ENCODE data around the gene ANKS1B.
"Not testable (repeated sequence)": the region's sequence is repeated elsewhere in the genome, so short reads cannot be mapped to it uniquely, and the experiment has no call there.

The ANKS1B gene

DNA sequence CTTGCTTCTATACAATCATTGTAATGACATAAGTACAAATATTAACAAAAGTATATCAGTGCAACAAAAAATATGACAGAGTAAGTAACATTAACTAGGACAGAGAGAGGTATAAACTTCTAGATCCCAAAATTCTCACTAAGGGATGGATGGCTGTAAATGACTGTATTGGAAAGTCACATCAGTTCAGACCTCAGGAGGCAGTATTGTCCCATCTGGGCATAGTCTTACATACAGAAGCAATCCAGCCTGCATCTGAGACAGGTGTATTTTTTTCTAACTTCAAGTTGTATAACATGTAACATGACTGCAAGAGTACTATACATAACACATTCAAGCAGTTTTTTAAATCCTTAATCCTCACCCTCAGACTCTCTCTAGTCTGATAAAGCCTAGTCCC is 238.2 kb downstream of the ANKS1B start:
- no peak for DNase-seq

DNA sequence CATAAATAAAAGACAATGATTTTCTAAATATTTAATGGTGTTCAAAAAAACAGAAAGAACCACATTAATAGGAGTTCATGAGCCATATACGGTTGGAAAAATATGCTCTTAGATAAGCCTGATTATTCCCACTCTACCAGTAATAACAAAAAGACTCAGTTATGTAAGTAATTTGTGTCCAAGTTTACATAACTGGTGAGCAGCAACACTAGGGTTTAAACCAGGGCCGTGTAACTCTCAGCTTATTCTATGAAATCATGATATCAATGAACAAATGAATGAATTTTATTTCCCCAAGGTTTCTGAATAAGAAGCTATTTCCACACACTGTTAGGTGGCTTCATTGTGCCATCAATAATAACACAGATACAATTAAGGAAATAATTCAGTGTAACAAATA is 238.8 kb downstream of the ANKS1B start:
- DNase-seq, result no peak

DNA sequence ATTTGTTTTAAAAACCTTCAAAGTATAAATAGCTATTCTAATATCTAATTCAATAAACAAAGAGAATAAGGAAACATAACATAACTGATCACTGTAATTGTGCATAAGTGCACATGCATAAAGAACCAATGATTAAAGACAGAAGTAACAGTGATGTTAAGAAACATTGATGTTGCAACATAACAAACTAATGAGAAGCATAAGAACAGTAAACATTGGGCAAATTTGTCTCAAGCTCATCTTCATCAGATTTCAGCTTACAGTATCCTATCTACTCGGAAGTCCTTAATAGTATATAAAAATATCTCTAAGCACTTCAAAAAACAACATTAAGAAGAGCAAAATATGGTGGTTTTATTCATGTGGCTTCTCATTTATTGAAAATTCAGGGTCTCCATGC is 239.6 kb downstream of the ANKS1B start:
- no peak for DNase-seq

DNA sequence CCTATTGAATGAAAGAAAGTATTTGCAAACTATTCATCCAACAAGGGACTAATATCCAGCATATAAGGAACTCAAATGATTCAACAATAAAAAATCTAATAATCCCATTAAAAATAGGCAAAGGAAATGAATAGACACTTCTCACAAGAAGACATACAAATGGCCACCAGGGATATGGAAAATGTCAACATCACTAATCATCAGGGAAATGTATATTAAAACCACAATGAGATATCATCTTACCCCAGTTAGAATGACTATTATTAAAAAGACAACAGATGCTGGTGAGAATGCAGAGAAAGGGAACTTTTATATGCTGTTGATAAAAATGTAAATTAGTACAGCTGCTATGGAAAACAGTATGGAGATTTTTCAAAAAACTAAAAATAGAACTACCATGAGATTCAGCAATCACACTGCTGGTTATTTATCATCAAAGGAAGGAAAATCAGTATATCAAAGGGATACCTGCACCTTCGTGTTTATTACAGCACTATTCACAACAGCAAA is 247.9 kb downstream of the ANKS1B start:
- no peak for DNase-seq

DNA sequence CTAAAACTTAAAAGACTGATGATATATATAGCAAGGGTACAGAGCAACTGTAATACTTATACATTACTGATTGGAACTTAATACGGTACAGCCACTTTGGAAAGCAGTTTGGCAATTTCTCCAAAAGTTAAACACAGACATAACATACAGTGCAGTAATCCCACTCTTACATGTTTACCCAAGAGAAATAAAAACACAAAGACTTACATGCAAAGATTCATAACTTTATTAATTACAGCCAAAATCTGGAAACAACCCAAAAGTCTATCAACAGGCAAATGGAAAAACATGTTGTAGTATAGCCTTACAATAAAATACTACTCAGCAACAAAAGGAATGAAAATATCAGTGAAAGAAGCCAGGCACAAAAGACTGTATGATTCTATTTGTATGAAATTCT is 252.6 kb downstream of the ANKS1B start:
- DNase-seq, result no peak

DNA sequence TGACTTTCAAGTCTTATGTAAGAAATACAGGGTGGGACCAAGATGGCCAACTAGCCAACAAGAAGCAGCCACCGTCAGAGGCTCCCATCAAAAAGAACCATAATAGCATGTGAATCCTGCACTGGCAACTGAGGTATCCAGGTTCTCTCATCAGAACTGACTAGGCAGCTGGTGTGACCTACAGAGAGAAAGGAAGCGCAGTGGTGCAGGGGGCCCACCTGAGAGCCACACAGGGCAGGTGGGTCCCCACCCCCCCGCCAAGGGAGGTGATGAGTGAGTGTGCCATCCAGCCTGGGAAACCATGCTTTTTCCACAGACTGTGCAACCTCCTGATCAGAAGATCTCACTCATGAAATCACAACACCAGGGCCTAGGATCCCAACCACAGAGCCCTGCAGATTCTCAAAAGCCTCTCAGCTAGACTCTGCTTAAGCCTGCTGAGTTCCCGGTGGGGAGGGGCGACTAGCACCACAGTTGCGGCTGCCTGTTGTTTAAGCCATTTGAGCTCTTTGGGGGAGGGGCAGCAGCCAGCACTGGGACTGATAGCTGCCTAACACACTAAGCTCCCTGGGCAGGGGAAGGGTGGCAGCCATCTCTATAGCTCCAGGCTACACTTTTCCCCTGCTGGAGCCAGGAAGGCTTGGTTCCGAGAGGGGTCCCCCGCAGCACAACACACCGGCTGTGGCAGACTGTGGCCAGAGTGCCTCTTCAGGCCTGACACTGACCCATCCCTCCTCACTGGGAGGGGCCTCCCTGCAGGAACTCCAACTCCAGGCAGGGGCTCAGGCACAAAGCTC is 261.8 kb downstream of the ANKS1B start:
- DNase-seq, result no peak

DNA sequence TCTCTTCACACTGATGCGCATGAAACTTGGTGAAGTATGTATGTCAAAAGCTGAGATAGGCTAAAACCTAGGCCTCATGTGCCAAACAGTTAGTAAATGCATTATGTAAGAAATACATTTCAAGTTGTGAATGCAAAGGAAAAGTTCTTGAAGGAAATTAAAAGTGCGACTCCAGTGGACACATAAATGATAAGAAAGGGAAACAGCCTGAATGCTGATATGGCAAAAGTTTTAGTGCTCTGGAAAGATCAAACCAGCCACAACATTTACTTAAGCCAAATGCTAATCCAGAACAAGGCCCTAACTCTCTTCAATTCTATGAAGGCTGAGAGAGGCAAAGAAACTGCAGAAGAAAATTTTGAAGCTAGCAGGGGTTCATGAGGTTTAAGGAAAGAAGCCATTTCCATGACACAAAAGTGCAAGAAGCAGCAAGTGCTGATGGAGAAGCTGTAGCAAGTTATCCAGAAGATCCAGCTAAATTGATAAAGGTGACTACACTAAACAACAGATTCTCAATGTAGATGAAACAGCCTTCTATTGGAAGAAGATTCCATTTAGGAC is 262.9 kb downstream of the ANKS1B start:
- DNase-seq, result no peak

DNA sequence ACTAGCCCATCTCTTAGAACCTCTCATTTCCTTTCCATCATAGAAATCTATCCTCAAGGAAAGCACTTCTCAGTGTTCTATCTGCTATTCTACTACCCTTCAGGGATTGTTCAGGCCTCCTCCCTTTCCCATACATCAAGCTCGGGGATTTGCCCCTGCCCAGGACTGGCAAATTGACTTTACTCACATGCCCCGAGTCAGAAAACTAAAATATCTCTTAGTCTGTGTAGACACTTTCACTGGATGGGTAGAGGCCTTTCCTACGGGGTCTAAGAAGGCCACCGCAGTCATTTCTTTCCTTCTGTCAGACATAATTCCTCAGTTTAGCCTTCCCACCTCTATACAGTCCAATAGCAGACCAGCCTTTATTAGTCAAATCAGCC is 264.7 kb downstream of the ANKS1B start:
- DNase-seq, result not testable (repeated sequence)

DNA sequence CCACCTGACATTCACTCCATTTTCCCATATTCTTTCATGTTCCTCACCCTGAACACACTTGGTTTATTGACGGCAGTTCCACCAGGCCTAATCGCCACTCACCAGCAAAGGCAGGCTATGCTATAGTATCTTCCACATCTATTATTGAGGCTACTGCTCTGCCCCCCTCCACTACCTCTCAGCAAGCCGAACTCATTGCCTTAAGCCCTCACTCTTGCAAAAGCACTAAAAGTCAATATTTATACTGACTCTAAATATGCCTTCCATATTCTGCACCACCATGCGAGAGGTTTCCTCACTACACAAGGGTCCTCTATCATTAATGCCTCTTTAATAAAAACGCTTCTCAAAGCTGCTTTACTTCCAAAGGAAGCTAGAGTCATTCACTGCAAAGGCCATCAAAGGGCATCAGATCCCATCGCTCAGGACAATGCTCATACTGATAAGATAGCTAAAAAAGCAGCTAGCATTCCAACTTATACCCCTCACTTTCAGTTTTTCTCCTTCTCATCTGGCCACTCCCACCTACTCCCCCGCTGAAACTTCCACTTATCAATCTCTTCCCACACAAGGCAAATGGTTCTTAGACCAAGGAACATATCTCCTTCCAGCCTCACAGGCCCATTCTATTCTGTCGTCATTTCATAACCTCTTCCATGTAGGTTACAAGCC is 265.2 kb downstream of the ANKS1B start:
- DNase-seq, result not testable (repeated sequence)

DNA sequence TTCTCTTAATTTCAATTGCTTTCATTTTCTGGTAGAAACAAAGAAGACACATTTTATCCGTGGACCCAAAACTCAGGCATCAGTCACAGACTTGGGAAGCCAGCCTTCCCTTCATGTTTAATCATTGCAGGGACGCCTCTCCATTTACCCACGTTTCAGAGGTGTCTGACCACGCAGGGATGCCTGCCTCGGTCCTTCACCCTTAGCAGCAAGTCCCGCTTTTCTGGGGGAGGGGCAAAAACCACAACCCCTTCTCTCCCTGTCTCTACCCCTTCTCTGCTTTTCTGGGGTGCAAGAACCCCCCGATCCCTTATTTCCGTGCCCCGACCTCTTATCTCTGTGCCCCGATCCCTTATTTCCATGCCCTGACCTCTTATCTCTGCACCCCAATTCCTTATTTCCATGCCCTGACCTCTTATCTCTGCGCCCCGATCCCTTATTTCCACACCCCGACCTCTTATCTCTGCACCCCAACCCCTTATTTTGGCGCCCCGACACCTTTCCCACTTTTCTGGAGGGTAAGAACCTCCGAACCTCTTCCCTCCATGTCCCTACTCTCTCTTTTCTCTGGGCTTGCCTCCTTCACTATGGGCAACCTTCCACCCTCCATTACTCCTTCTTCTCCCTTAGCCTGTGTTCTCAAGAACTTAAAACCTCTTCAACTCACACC is 268.8 kb downstream of the ANKS1B start:
- not testable (repeated sequence) for DNase-seq

DNA sequence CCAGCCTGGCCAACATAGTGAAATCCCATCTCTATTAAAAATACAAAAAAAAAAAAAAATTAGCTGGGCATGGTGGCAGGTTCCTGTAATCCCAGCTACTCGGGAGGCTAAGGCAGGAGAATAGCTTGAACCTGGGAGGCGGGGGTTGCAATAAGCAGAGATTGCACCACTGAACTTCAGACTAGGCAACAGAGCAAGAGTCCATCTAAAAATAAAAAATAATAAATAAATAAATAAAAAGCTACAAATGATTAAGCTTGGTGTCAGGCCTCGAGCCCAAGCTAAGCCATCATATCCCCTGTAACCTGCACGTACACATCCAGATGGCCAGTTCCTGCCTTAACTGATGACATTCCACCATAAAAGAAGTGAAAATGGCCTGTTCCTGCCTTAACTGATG is 269.8 kb downstream of the ANKS1B start:
- not testable (repeated sequence) for DNase-seq

DNA sequence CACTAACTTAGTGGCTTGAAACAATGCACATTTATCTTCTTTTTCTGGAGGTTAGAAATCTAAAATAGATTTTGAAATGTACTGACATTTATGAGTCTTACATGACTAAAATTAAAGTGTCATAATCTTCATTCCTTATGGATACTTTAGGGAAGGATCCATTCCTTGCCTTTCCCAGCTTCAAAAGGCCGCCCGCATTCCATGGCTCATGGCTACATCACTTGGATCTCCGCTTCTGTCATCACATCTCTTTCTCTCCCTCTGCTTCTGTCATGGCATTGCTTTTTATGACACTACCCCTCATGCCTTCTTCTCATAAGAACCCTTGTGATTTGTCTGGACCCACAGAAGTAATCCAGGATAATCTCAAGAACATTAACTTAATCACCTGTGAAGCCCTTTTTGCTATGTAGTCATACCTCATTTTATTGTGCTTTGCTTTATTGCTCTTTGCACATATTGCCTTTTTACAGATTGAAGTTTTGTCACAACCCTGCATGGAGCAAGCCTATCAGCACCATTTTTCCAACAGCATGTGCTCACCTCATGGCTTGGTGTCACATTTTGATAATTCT is 270.7 kb downstream of the ANKS1B start:
- no peak for DNase-seq

DNA sequence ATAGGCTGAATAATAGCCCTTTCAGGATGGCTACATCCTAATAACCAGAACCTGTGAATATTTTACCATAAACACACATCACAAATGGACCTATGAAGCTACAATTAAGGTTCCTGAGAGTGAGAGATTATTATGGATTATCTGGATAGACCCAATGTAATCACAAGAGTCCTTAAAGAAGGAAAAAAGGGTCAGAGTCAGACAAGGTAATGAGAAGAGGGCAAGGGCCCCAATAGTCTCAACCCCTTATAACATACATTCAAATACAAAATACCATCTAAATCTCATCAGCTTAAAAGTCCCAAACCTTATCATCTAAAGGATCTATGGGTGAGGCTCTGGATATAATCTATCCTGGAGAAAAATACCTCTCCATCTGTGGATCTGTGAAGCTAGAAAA is 272.5 kb downstream of the ANKS1B start:
- no peak for DNase-seq

DNA sequence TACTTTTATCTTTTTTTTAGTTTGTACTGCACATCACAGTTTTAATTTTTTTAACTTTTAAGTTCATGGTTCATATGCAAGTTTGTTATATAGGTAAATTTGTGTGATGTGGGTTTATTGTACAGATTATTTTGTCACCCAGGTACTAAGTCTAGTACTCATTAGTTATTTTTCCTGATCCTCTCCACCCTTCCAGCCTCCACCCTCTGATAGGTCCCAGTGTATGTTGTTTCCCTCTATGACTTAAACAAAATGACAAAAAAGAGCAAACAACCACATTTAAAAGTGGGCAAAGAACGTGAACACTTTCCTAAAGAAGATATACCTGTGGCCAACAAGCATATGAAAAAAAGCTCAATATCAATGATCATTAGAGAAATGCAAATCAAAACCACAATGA is 273.5 kb downstream of the ANKS1B start:
- no peak for DNase-seq

DNA sequence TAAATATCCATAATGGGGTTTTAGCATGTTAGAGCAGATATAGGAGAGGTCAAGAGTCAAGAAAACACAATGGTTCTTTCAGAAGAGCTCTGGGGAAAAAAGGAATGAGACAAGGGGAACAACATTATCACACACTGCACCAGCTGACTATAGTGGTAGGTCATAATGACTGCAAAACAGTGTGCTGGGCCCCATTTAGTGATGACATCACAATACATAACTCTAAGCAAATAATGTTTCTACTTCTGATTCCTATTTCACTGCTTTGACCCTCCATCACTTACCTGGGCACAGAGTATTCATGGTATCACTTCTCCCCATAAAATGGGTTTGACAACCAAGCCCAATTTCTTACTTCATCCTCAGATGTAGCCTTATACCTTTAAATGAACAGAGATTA is 275.1 kb downstream of the ANKS1B start:
- DNase-seq, result no peak

DNA sequence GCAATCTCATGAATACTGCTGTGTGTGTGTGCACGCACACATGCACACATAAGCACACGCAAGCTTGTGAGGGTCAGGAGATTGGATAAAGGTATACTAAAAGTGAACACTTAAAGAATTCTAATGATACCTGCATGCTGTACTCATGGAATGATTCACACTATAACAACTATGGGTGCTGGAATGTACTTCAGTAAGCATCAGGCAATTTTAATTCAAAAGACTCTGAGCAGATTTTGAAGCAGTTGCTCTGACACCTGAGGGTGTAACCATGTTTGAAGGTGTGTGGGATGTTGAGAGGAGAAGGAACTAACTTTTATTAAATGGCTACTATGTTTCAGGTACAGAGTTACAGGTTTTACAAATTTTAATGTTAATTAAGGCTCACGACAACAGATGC is 275.6 kb downstream of the ANKS1B start:
- no peak for DNase-seq

DNA sequence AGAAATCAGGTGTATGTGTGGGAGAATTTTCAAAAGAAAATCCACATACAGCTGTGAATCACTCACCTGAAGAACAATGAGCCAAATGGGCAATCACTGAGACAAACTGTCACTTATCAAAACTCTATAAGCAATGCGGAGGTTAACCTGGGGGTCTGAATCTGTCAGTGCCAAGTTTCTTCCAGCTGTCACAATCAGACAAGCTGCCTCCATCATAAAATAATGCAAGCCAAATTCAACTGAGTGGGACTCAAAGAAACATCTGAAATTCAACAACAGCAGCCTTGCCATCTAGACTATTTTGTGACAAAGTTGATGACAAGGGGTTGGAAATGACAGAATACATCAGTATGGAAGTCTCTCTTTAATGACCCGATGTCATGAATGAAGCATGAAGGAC is 276.9 kb downstream of the ANKS1B start:
- DNase-seq, result no peak

DNA sequence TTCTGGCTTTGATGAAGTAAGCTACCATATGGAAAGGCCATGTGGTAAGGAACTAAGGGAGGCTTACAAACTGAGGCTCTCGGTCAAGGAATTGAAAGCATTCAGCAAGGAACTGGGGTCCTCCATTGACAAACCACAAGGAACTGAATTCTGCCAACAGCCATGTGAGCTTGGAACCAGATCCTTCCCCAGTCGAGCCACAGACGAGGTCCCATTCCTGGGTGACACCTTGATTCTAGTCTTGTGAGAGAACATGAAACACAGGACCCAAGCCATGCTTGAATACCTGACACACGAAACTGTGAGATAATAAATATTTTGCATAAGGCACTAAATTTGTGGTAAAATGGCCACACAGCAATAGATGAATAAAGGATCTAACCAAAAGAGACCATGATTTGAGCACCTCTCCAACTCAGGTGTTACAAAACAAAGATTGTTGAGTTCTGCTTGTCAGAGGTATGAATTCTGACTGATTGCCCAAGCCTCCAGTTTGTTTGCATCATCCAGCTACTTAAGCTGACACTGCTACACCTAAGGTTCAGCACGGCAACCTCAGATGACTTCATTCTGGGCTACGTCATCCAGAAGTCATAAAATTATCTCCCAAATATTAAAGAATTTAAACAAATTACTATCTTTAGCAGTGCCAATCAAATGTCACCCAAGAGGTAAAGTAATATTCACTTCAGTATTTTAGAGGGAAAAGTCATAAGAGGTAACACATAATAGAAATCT is 277.8 kb downstream of the ANKS1B start:
- no peak for DNase-seq

DNA sequence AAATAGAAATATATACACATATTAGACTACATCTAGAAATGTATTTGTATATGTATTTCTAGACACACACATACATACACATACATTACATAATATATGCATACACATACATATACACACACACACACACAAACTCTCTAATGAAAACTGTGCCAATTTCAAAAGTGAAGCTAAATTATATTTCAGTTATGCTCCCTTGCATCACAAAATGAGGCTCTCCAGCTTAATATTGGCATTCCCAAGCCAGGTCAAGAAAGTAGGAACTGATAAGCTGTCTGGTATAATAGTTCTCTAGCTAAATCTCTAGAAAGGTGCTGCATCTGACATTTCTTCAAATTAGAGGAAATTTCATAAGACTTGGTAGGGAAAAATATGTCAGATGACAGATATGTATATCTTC is 280.3 kb downstream of the ANKS1B start:
- DNase-seq, result no peak

DNA sequence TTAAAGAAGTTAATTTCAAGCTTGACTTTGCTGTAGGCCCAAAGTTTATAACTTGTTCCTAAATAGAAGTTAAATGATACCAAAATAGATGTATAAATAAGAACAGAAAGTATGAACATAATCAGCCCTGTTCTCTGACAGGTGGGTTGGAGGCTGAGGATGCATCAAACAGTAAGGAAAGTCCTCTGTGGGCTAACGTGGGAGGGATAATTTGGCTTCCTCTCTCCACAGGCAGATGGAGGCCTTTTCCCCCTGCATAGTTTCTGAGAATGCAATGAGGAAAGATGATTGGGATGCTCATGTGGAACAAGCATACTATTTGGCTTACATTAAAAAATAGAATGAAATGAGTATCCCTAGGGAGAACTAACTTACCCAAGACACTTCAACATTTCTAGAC is 280.7 kb downstream of the ANKS1B start:
- no peak for DNase-seq

DNA sequence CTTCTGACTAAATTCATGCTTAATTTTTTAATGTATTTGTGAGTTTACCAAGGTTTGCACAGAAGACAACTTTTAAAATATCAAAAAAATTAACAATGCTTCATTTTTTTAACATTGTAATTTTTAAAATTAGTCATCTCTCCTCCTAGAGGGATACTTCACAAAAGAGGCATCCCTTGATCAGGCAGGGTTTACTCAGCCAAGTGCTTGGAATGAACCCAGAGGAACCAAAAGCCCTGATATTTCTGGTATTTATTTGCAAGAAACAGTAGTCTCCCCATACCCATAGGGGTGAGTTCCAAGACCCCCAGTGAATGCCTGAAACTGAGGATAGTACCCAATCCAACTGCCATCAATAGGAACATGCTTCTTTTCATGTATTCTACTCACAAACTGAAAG is 284.7 kb downstream of the ANKS1B start:
- no peak for DNase-seq

DNA sequence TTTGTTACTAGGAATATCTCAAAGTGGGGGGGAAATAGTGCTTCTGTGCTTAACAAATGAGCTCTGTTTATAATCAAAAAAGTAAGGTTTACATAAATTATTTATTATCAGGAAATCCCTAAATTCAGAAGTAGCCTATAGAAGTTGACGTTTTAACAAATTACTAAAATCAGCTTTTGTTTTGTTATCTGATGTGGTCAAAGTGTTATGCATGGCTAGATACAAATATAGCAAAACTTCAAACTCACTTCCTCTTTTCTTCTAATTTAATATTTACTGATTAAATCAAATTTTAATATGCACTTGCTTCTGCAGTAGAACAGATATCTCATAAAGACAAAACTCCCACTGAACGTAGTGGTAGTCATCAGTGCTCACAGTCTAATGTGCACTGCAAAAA is 289.7 kb downstream of the ANKS1B start:
- no peak for DNase-seq

DNA sequence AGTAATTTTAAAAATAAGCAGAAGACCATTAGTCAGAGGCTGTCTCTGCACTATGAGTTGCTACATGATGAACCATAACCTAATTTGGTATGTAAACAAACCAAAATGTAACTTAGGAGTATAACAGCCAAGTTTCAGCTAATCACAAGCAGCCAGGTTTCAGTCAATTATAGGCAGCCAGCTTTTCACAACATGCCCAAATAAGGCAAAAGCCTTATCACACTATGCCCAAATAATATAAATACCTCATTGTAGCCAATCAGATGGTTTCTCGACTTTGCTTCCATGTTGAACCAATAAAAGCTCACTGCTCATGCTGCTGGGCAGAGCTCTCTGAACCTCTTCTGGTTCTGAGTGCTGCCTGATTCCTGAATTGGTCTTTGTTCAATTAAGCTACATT is 298.6 kb downstream of the ANKS1B start:
- DNase-seq, result no peak
